HepG2 (cell line): Measurements from ENCODE around the gene TUT4. TPM values are rescaled to one million over a fixed set of nuclear protein-coding genes. Genes with fewer than 3 reads are reported as not detected.
A peak's percentile ranks its signal among the peaks of the same experiment; 100 is the strongest.

Experiments used
- HMG20A ChIP-seq: IDR thresholded peaks from 2 replicates; pipeline ENCODE4 v1.6.1; 2016; ENCODE audit warnings: borderline replicate concordance
- HOXA3 ChIP-seq: sonication (generic); formaldehyde crosslinking; IDR thresholded peaks from 2 replicates; pipeline ENCODE4 v1.5.0; 2020; ENCODE audit warnings: missing genetic modification reagents
- HOXA7 ChIP-seq: sonication (generic); formaldehyde crosslinking; IDR thresholded peaks from 2 replicates; pipeline ENCODE4 v1.8.1; 2022; ENCODE audit warnings: mild to moderate bottlenecking, missing genetic modification reagents, moderate library complexity
- KDM4B ChIP-seq: sonication (generic); formaldehyde crosslinking; IDR thresholded peaks from 2 replicates; pipeline ENCODE4 v1.4.0; 2020; ENCODE audit warnings: missing genetic modification reagents
- SOX13 ChIP-seq, 3 experiments: fragments of 450-650 bp in 1 of 3; sonication (generic) in 1 of 3; formaldehyde crosslinking in 1 of 3; IDR thresholded peaks in 2 of 3; conservative IDR thresholded peaks in 1 of 3; 2 replicates each; pipeline versions ENCODE4 v1.5.0 to v1.6.1; 2016 to 2020; ENCODE audit warnings: antibody characterized with exemption in 1 of 3, mild to moderate bottlenecking in 1 of 3, missing compliant biosample characterization in 1 of 3, missing genetic modification reagents in 1 of 3, moderate library complexity in 1 of 3
- SPEN ChIP-seq: sonication (generic); formaldehyde crosslinking; IDR thresholded peaks from 2 replicates; pipeline ENCODE4 v1.5.1; 2020; ENCODE audit warnings: low read depth, mild to moderate bottlenecking, missing genetic modification reagents
- TOPORS ChIP-seq: sonication (generic); formaldehyde crosslinking; IDR thresholded peaks from 2 replicates; pipeline ENCODE4 v1.8.0; 2023; ENCODE audit warnings: mild to moderate bottlenecking, missing genetic modification reagents
- ZBTB1 ChIP-seq: sonication (generic); formaldehyde crosslinking; IDR thresholded peaks from 2 replicates; pipeline ENCODE4 v1.4.0; 2020; ENCODE audit warnings: missing genetic modification reagents, borderline replicate concordance
- ZBTB21 ChIP-seq: sonication (generic); formaldehyde crosslinking; IDR thresholded peaks from 2 replicates; pipeline ENCODE4 v1.4.0; 2020; ENCODE audit warnings: missing genetic modification reagents
- ZNF296 ChIP-seq: sonication (generic); formaldehyde crosslinking; conservative IDR thresholded peaks from 2 replicates; pipeline ENCODE4 v1.5.0; 2020; ENCODE audit warnings: mild to moderate bottlenecking, missing genetic modification reagents
- ZNF546 ChIP-seq: sonication (generic); formaldehyde crosslinking; conservative IDR thresholded peaks from 2 replicates; pipeline ENCODE4 v1.8.1; 2023; ENCODE audit warnings: mild to moderate bottlenecking, missing genetic modification reagents
- ZNF747 ChIP-seq: sonication (generic); formaldehyde crosslinking; IDR thresholded peaks from 2 replicates; pipeline ENCODE4 v1.8.1; 2023; ENCODE audit warnings: missing genetic modification reagents, mild to moderate bottlenecking, borderline replicate concordance
- polyA plus RNA-seq, 8 experiments: library from polyadenylated mRNA; depleted of rRNA in 3 of 8; stranded (reverse) in 7 of 8; unstranded in 1 of 8; fragments of >200 nt; fragmentation: Illumina TruSeq in 4 of 8; extraction: Trizol in 4 of 8; gene quantifications; 2 replicates each; pipeline versions ENCODE4 v1.2.1 to v1.2.3, GENCODE V29; 2011 to 2016; ENCODE audit warnings: low read depth in 4 of 8, missing spikeins in 1 of 8, mixed read lengths in 1 of 8; ENCODE audit not compliant: insufficient read depth in 1 of 8
- total RNA-seq, 5 experiments: library from RNA; depleted of rRNA; stranded (reverse); fragments of >200 nt; fragmentation: Illumina TruSeq; extraction: Trizol; gene quantifications; 2 replicates each; pipeline ENCODE4 v1.2.3, GENCODE V29; 2016; ENCODE audit warnings: low read depth in 1 of 5
- TF ChIP-seq, protein P1 (sequence below): sonication (generic); formaldehyde crosslinking; IDR thresholded peaks from 2 replicates; pipeline ENCODE4 v1.4.0; 2020; ENCODE audit warnings: missing genetic modification reagents
- TF ChIP-seq, protein P2 (sequence below): sonication (generic); formaldehyde crosslinking; IDR thresholded peaks from 2 replicates; pipeline ENCODE4 v1.4.0; 2020; ENCODE audit warnings: missing genetic modification reagents; ENCODE audit errors: not compliant biosample characterization
- TF ChIP-seq, protein P3 (sequence below): sonication (generic); formaldehyde crosslinking; IDR thresholded peaks from 2 replicates; pipeline ENCODE4 v1.8.1; 2022; ENCODE audit warnings: mild to moderate bottlenecking, missing genetic modification reagents
- TF ChIP-seq, protein P4 (sequence below): sonication (generic); formaldehyde crosslinking; IDR thresholded peaks from 2 replicates; pipeline ENCODE4 v1.5.1; 2020; ENCODE audit warnings: mild to moderate bottlenecking, missing genetic modification reagents, borderline replicate concordance
- TF ChIP-seq, protein P5 (sequence below): sonication (generic); formaldehyde crosslinking; IDR thresholded peaks from 2 replicates; pipeline ENCODE4 v1.5.0; 2020; ENCODE audit warnings: mild to moderate bottlenecking, missing genetic modification reagents

TUT4 gene
- total and polyA plus RNA-seq, 2 of the 13 experiments (the other 11 are each of a cell fraction or from before 2014, with no cell fraction given) = 44.7 to 53.5 TPM

DNA sequence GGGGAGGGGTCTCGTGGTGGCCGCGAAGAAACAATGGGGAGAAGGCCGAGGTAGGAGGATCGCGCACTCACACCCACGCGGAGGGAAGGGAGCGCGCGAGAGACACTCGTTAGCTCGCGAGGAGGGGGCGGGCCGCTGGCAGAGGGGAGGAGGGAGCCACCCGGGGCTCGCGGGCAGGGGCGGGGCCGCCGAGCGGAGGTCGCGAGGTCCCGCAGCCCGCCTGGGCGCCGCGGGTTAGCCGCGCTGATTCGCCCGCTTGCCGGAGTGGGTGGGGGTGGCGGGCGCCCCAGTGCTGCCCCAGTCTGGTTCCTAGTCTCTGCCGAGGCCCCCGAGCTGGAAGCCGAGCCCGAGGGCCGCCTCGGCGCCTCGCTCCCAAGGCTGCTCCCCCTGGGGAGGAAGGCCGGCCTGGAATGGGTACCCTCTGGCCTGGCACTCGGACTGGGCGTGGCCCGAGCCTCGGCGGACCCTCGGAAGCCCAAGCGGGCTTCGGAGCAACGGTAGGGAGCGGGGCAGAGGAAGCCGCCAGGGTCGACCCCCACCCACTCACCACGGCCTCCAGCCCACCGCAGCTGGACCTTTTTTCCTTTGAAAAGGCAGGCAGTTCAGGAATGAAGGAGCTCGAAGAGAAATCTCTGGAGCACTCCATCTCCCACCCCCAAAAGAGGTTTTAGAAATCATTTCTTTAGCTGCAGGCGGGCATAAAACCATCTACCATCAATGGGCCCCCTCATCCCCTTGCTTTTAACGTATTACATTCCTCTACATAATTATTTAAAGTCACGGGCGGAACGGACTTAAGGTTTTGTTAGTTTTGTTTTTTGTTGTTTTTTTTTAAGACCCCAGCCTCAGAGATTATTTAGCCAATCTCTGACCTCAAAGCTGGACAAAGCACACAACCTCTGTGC, 722 bp upstream of the TUT4 start (continued):
- TF ChIP-seq, protein P1, sequence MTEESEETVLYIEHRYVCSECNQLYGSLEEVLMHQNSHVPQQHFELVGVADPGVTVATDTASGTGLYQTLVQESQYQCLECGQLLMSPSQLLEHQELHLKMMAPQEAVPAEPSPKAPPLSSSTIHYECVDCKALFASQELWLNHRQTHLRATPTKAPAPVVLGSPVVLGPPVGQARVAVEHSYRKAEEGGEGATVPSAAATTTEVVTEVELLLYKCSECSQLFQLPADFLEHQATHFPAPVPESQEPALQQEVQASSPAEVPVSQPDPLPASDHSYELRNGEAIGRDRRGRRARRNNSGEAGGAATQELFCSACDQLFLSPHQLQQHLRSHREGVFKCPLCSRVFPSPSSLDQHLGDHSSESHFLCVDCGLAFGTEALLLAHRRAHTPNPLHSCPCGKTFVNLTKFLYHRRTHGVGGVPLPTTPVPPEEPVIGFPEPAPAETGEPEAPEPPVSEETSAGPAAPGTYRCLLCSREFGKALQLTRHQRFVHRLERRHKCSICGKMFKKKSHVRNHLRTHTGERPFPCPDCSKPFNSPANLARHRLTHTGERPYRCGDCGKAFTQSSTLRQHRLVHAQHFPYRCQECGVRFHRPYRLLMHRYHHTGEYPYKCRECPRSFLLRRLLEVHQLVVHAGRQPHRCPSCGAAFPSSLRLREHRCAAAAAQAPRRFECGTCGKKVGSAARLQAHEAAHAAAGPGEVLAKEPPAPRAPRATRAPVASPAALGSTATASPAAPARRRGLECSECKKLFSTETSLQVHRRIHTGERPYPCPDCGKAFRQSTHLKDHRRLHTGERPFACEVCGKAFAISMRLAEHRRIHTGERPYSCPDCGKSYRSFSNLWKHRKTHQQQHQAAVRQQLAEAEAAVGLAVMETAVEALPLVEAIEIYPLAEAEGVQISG (CRISPR knock-in tag) = peak; percentile 67; the same call in 1 of the 2 replicates
- TF ChIP-seq, protein P2, sequence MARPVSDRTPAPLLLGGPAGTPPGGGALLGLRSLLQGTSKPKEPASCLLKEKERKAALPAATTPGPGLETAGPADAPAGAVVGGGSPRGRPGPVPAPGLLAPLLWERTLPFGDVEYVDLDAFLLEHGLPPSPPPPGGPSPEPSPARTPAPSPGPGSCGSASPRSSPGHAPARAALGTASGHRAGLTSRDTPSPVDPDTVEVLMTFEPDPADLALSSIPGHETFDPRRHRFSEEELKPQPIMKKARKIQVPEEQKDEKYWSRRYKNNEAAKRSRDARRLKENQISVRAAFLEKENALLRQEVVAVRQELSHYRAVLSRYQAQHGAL (CRISPR knock-in tag) = no peak
- TF ChIP-seq SPEN (CRISPR knock-in tag) (no peak), ZNF296 (no peak), SOX13 (IDR thresholded peaks at IDR 0.05) (no peak), SOX13 (CRISPR knock-in tag; conservative IDR thresholded peaks at IDR 0.05 in 1 of 2, IDR thresholded peaks at IDR 0.05 in 1 of 2) (0 out of 4 replicates have a peak, but pooled peaks of 1 of the 2 experiments have one; percentile 5), ZNF747 (CRISPR knock-in tag) (no peak), TOPORS (CRISPR knock-in tag) (peak; percentile 53; the same call in 1 of the 2 replicates), HOXA7 (CRISPR knock-in tag) (no peak), ZBTB21 (CRISPR knock-in tag) (no peak), ZBTB1 (CRISPR knock-in tag) (no peak), ZNF546 (CRISPR knock-in tag) (no peak), HOXA3 (CRISPR knock-in tag) (peak; percentile 75), HMG20A (no peak), KDM4B (CRISPR knock-in tag) (peak; percentile 27; the same call in 1 of the 2 replicates)
- TF ChIP-seq, protein P3, sequence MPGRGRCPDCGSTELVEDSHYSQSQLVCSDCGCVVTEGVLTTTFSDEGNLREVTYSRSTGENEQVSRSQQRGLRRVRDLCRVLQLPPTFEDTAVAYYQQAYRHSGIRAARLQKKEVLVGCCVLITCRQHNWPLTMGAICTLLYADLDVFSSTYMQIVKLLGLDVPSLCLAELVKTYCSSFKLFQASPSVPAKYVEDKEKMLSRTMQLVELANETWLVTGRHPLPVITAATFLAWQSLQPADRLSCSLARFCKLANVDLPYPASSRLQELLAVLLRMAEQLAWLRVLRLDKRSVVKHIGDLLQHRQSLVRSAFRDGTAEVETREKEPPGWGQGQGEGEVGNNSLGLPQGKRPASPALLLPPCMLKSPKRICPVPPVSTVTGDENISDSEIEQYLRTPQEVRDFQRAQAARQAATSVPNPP (CRISPR knock-in tag) = no peak
- TF ChIP-seq, protein P4, sequence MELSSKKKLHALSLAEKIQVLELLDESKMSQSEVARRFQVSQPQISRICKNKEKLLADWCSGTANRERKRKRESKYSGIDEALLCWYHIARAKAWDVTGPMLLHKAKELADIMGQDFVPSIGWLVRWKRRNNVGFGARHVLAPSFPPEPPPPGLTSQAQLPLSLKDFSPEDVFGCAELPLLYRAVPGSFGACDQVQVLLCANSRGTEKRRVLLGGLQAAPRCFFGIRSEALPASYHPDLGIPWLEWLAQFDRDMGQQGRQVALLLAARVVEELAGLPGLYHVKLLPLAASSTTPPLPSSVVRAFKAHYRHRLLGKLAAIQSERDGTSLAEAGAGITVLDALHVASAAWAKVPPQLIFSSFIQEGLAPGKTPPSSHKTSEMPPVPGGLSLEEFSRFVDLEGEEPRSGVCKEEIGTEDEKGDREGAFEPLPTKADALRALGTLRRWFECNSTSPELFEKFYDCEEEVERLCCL (CRISPR knock-in tag) = no peak
- TF ChIP-seq, protein P5, sequence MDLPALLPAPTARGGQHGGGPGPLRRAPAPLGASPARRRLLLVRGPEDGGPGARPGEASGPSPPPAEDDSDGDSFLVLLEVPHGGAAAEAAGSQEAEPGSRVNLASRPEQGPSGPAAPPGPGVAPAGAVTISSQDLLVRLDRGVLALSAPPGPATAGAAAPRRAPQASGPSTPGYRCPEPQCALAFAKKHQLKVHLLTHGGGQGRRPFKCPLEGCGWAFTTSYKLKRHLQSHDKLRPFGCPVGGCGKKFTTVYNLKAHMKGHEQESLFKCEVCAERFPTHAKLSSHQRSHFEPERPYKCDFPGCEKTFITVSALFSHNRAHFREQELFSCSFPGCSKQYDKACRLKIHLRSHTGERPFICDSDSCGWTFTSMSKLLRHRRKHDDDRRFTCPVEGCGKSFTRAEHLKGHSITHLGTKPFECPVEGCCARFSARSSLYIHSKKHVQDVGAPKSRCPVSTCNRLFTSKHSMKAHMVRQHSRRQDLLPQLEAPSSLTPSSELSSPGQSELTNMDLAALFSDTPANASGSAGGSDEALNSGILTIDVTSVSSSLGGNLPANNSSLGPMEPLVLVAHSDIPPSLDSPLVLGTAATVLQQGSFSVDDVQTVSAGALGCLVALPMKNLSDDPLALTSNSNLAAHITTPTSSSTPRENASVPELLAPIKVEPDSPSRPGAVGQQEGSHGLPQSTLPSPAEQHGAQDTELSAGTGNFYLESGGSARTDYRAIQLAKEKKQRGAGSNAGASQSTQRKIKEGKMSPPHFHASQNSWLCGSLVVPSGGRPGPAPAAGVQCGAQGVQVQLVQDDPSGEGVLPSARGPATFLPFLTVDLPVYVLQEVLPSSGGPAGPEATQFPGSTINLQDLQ (CRISPR knock-in tag) = 0 out of 2 replicates have a peak, but pooled peaks have one; percentile 59
